Activated CD4-positive, alpha-beta memory T cell treated with anti-CD3 and anti-CD28 coated beads for 36 hours (primary cell): ENCODE results near the gene FLT4. TPM values are rescaled to one million over a fixed set of nuclear protein-coding genes. Genes with fewer than 3 reads are reported as not detected.
"Not testable (repeated sequence)": the region's sequence is repeated elsewhere in the genome, so short reads cannot be mapped to it uniquely, and the experiment has no call there.

Experiments
- CTCF ChIA-PET: fragments of 350-600 bp; sonication (Branson Sonifier 250); formaldehyde crosslinking; loops from one replicate; lab custom pipeline; 2021; ENCODE audit warnings: antibody characterized with exemption, inconsistent platforms; lab: Charles Lee
- POLR2A ChIA-PET: fragments of 350-600 bp; sonication (Branson Sonifier 250); formaldehyde crosslinking; loops from one replicate; lab custom pipeline; 2021; ENCODE audit warnings: antibody characterized with exemption; lab: Charles Lee
- DNase-seq: peaks from one replicate; pipeline ENCODE4 v3.0.0-alpha.2; 2020
- H3K27ac Mint-ChIP-seq: one replicate; pipeline ENCODE4 v1.8.0; 2021; ENCODE audit warnings: mixed read lengths
- H3K27me3 Mint-ChIP-seq: one replicate; pipeline ENCODE4 v1.8.0; 2021; ENCODE audit warnings: mixed read lengths
- H3K36me3 Mint-ChIP-seq: one replicate; pipeline ENCODE4 v1.8.0; 2021; ENCODE audit warnings: mixed read lengths
- H3K4me1 Mint-ChIP-seq: one replicate; pipeline ENCODE4 v1.8.0; 2021; ENCODE audit warnings: low read depth, mixed read lengths
- H3K4me3 Mint-ChIP-seq: one replicate; pipeline ENCODE4 v1.8.0; 2021; ENCODE audit warnings: mild to moderate bottlenecking, mixed read lengths
- H3K9me3 Mint-ChIP-seq: one replicate; pipeline ENCODE4 v1.8.0; 2021; ENCODE audit warnings: mixed read lengths
- intact Hi-C: fragments of 100-400 bp; cut with micrococcal nuclease; formaldehyde crosslinking; loops from one replicate; pipeline ENCODE4 v1.15.1; 2023
- total RNA-seq, 2 experiments: library from RNA; stranded (reverse); gene quantifications; one replicate each; pipeline ENCODE4 v1.2.3, GENCODE V29; 2021

FLT4 gene
- 1 to 10 TPM; 1.4 to 2.0 TPM for total RNA-seq

DNA sequence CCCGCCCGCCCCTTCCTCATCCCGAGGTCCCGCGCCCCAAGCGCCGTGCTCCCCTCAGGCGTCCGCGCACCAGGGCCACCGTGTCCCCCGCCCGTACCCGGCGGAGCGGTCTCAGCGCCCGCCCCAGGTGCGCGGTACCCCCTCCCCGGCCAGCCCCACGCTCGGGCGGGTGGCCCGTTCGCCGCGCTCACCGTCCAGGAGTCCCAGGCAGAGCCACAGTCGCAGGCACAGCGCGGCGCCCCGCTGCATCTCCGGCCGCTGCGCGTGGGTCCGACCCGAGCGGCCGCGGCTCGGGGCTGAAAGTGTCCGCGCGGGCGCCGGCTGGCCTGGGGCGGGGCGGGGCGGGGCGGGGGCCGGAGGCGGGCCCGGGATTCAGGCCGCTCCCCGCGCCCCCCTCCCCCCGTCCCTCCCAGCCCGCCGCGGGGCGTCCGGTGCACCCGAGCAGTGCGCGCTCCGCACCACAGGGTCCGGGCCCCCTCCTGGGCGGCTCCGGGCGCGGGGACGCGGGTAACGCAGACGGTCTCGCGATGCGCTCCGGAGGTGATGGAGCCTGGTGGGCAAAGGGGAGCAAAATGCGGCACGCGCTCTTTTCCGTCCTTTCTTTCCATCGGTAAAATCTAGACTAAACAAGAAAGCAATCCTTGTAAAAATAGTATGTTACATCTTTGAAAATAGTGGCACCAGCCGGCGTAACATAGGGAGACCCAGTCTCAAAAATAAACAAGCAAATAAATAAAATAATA lies at the start of gene FLT4:
TSS of gene FLT4 (minus strand) at position 304 of the 743 bp plus-strand sequence. CDS start at position 249, 55 bp downstream.
- no peak within 1 kb of the TSS for H3K27ac Mint-ChIP-seq
- POLR2A ChIA-PET: no interaction called here
- no peaks in the 10 kb centered on the region for H3K36me3 Mint-ChIP-seq

DNA sequence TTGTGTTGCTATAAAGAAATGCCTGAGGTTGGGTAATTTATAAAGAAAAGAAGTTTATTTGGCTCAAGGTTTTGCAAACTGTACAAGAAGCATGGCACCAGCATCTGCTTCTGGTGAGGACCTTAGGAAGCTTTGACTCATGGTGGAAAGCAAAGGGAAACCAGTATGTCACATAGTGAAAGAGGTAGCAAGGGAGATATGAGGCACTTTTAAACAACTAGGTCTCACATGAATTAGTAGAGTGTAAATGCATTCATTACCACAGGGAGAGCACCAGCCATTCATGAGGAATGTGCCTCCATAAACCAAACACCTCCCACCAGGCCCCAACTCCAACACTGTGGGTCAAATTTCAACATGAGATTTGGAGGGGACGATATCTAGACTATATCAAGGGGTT lies 49.6 kb upstream of the FLT4 start:
- POLR2A ChIA-PET: no interaction called here
- DNase-seq: no peak
- Mint-ChIP-seq H3K27me3 (peaks cover 5% of the 10 kb centered on the region), H3K9me3 (peaks cover 3% of the 10 kb centered on the region), H3K36me3 (no peaks in the 10 kb centered on the region), H3K27ac (no peak overlapping the region), H3K4me3 (no peak overlapping the region), H3K4me1 (peaks cover 4% of the 10 kb centered on the region)
- intact Hi-C loops: no loop called here
- CTCF ChIA-PET: no interaction called here

More for the DNA sequence above, at the start of gene FLT4:
- peaks cover 36% of the 10 kb centered on the region for H3K27me3 Mint-ChIP-seq
- CTCF ChIA-PET: no interaction called here
- H3K4me3 Mint-ChIP-seq: peak within 1 kb of the TSS; percentile 69
- H3K9me3 Mint-ChIP-seq: no peaks in the 10 kb centered on the region
- DNase-seq: no peak
- H3K4me1 Mint-ChIP-seq: peaks cover 11% of the 10 kb centered on the region
- intact Hi-C loops: no loop called here

DNA sequence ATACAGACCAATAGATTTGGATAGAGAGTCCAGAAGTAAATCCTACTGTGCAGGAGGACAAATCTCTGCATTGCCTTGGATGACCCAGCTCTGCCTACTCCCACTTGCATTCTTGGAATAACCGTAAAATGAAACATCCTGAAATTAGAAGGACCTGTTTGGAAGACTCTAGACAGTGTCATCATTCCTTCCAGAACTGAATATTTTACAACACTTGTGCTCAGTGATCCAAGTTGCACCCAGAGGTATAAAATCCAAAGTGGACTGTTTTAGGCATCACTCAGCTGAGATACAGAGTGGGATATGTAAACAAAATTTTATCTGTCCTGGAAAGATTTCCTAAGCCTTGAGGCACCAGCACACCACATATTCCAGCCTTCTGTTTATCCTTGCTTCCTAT lies 46.7 kb upstream of the FLT4 start:
- no peak overlapping the region for H3K27ac Mint-ChIP-seq
- no peaks in the 10 kb centered on the region for H3K36me3 Mint-ChIP-seq
- intact Hi-C loops: no loop called here
- peaks cover 9% of the 10 kb centered on the region for H3K27me3 Mint-ChIP-seq
- H3K4me3 Mint-ChIP-seq: no peak overlapping the region
- H3K9me3 Mint-ChIP-seq: peaks cover 3% of the 10 kb centered on the region
- H3K4me1 Mint-ChIP-seq: peaks cover 9% of the 10 kb centered on the region
- ChIA-PET POLR2A (no interaction called here), CTCF (no interaction called here)
- DNase-seq: no peak

DNA sequence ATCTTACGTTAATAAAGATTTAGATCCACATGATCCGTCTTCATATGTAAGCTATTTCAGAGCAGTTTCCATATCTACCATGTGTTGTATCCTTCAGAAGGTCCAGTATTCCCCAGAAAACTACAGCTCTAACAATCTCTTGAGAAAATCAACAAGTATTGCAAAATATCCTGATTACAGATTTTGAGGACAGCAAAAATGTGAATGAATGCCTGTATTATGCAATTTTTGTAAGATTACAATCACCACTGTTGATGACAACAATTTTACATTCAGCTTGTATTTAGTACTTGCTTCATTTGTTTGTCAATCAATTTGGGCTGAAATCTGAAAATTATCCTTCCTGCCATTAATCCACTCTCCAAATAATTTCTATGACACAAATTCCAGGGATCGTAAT lies 43.0 kb upstream of the FLT4 start:
- POLR2A ChIA-PET: no interaction called here
- peaks cover 28% of the 10 kb centered on the region for H3K4me1 Mint-ChIP-seq
- no peak overlapping the region for H3K4me3 Mint-ChIP-seq
- no peak overlapping the region for H3K27ac Mint-ChIP-seq
- H3K27me3 Mint-ChIP-seq: peaks cover 7% of the 10 kb centered on the region
- no peaks in the 10 kb centered on the region for H3K9me3 Mint-ChIP-seq
- no peaks in the 10 kb centered on the region for H3K36me3 Mint-ChIP-seq
- CTCF ChIA-PET: no interaction called here
- no peak for DNase-seq
- intact Hi-C loops: no loop called here

DNA sequence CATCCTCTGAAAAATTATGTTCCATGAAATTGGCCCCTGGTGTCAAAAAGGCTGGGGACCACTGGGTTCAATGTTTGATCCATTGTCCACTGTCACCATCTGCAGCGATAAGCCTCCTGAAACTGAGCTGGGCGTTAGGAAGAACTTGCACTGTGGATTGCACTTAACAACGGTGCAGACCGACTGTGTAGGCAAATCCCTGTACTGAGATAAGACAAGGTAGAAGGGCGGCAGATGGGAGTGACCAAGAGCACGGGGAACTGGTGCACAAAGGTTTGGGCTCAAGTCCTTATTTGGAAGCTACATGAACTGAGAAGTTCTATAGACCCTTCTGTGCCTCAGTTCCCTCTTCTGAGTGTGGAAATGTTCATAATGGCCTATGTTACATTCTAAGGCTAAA lies 41.6 kb upstream of the FLT4 start:
- Mint-ChIP-seq H3K4me1 (peaks cover 28% of the 10 kb centered on the region), H3K27me3 (peaks cover 7% of the 10 kb centered on the region), H3K36me3 (no peaks in the 10 kb centered on the region), H3K27ac (no peak overlapping the region), H3K9me3 (no peaks in the 10 kb centered on the region), H3K4me3 (no peak overlapping the region)
- intact Hi-C loops: no loop called here
- ChIA-PET CTCF (interaction anchor here (1.0 kb wide), 1 partner anchor 21 kb away, joined by 3 read pairs; no protein-coding TSS in a partner anchor), POLR2A (no interaction called here)
- no peak for DNase-seq

DNA sequence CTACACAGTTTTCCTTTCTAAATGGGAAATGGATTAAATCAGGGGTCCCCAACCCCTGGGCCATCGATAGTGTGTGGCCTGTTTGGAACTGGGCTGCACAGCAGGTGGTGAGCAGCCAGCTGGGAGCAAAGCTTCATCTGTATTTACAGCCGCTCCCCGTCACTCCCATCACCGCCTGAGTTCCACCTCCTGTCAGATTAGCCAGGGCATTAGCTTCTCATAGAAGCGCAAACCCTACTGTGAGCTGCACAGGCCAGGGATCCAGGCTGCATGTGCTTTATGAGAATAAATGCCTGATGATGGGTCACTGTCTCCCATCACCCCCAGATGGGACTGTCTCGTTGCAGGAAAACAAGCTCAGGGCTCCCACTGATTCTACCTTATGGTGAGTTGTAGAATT lies 41.2 kb upstream of the FLT4 start:
- intact Hi-C loops: no loop called here
- no peak overlapping the region for H3K4me3 Mint-ChIP-seq
- DNase-seq: no peak
- H3K36me3 Mint-ChIP-seq: no peaks in the 10 kb centered on the region
- H3K9me3 Mint-ChIP-seq: no peaks in the 10 kb centered on the region
- H3K4me1 Mint-ChIP-seq: peaks cover 28% of the 10 kb centered on the region
- CTCF ChIA-PET: no interaction called here
- H3K27me3 Mint-ChIP-seq: peaks cover 7% of the 10 kb centered on the region
- no peak overlapping the region for H3K27ac Mint-ChIP-seq
- POLR2A ChIA-PET: no interaction called here

DNA sequence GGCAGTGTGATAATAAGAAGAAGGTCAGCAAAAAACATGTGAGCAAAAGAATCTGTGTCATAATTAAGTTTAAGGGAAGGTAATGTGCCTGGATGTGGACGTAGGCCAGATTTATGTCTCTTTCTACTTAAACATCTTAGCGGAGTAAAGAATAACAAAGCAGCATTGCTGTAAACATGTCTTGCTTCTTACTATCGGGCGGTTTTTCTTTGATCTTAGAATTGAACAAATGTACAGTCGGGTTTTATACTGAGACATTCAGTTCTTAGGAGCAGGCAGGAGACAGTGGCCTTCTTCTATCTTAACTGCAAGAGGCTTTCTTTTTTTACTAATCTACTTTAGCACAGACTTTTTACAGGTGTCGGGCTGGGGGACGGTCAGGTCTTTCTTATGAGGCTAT lies 40.4 kb upstream of the FLT4 start:
- H3K9me3 Mint-ChIP-seq: no peaks in the 10 kb centered on the region
- DNase-seq: no peak
- CTCF ChIA-PET: no interaction called here
- POLR2A ChIA-PET: no interaction called here
- intact Hi-C loops: loop anchor here (2.0 kb wide), 1 partner anchor 19 kb away; no protein-coding TSS in a partner anchor
- peaks cover 31% of the 10 kb centered on the region for H3K4me1 Mint-ChIP-seq
- H3K27ac Mint-ChIP-seq: peak overlapping the region; percentile 61
- no peaks in the 10 kb centered on the region for H3K36me3 Mint-ChIP-seq
- H3K27me3 Mint-ChIP-seq: peaks cover 10% of the 10 kb centered on the region
- peak overlapping the region; percentile 30 for H3K4me3 Mint-ChIP-seq

DNA sequence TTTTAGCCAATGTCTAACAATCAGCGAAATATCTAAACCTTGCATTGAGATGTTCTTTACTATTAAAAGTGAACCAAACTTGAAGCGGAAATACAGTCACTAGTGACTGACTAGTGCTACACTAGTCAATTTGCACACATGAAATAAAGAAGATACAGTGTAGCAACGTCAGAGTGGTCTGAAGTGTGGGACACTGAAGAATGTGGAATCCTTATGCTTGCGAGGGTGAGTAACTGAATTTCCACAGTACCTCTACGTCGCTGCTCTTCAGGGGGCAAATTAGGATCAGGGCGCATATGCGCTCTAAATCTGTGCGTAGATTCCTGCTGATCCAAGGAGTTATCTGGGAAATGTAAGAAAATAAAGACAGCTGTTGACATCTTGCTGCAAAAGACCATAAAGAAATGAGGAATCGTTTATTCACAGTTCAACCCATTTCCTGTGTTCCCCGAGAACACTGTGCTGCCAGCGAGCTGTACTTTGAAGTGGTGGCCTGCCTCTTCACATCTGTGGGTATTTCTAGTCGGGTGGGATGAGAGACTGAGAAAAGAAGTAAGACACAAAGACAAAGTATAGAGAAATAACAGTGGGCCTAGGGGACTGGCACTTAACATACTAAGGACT lies 39.8 kb upstream of the FLT4 start:
- Mint-ChIP-seq H3K27ac (peak overlapping the region; percentile 61), H3K4me1 (peaks cover 33% of the 10 kb centered on the region), H3K36me3 (no peaks in the 10 kb centered on the region), H3K9me3 (no peaks in the 10 kb centered on the region), H3K4me3 (peak overlapping the region; percentile 30), H3K27me3 (peaks cover 9% of the 10 kb centered on the region)
- intact Hi-C loops: loop anchor here (2.0 kb wide), 1 partner anchor 18 kb away; no protein-coding TSS in a partner anchor
- ChIA-PET CTCF (no interaction called here), POLR2A (no interaction called here)
- DNase-seq: peak; percentile 58

DNA sequence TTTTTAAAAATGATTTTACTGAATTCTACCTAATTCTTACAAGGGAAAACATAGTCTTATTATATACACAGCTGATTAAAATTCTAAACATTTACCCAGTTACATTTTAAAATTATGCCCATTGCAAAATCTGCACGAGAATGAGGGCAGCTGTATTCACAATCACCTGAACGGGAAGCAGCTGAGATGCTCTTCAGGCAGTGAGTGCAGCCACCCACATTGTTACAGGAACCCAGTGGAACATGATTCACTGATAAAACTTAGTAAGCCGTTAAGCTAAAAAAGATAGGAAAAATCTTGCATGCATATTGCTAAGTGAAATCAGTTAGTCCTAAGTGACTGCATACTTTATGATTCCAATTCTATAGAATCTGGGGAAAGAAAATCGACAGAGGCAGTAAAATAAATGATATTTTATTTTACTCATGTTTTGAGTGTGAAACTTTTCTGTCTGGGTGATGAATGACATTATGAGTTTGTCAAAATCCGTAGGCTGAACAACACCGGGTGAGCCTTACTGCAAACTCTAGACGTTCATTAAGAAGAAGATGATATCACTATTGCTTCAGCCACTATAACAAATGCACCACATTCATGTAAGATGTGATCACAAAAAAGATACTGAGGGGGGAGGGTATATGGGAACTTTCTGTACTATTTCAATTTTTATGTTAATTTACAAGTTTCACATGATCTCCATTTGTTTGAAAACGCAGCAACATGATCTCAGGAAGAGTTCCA lies 39.1 kb upstream of the FLT4 start:
- intact Hi-C loops: loop anchor here (1.0 to 2.0 kb wide), 2 partner anchors 18 to 30 kb away; no protein-coding TSS in a partner anchor
- Mint-ChIP-seq H3K27ac (peak overlapping the region; percentile 61), H3K4me1 (peaks cover 39% of the 10 kb centered on the region), H3K27me3 (peaks cover 9% of the 10 kb centered on the region), H3K36me3 (no peaks in the 10 kb centered on the region), H3K9me3 (no peaks in the 10 kb centered on the region), H3K4me3 (peak overlapping the region; percentile 30)
- ChIA-PET CTCF (interaction anchor here (1.3 kb wide), 1 partner anchor 30 kb away, joined by 5 read pairs; no protein-coding TSS in a partner anchor), POLR2A (no interaction called here)
- peak; percentile 37 for DNase-seq

DNA sequence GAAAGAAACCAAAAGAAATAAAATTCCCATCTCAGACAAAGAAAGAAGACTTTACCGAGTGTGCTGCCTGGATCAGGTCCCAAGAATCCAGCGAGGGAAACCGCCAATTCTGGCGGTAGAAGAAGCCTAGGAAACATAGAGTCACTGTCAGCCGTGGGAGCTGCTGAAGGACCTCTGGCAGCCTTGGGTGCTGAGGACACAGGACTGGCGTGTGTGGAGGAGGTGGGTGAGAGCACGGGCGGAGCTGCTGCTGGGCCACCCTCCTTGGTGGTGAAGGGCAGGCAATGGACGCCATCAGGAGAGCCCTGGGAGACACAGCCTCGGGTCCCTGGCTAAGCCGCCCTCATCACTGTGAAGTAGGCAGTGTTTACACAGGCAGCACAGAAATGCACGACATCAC lies 37.4 kb upstream of the FLT4 start:
- CTCF ChIA-PET, H3K4me3 Mint-ChIP-seq, H3K27ac Mint-ChIP-seq, POLR2A ChIA-PET, H3K27me3 Mint-ChIP-seq, DNase-seq, intact Hi-C loops, H3K9me3 Mint-ChIP-seq, H3K36me3 Mint-ChIP-seq: not testable (repeated sequence)
- H3K4me1 Mint-ChIP-seq: peaks cover 47% of the 10 kb centered on the region

DNA sequence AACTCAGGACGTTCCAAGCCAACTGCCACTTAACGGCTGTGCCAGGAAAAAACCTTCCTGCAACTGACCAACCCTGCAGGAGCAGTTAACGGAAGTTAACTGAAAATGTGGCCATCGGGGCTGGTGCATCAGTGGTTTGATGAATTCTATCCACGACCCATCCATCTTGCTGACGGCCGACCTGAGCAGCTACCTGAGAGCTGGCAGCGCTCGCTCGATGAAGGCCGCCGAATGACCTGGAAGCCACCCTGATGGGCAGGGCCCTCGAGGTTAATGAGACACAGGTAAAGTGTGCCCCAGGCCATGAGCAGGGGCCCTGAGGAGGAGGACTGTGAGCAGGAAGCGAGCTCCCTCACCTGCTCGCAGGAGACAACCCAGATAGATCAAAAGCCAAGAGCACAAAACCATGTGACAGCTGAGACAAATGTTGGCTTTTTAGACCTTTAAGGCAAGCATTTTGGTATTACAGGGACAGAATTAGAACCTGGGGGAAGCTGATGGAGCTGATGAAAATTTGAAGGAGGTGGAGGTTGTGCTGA lies 35.3 kb upstream of the FLT4 start:
- POLR2A ChIA-PET: no interaction called here
- no peak overlapping the region for H3K27ac Mint-ChIP-seq
- H3K9me3 Mint-ChIP-seq: no peaks in the 10 kb centered on the region
- no peaks in the 10 kb centered on the region for H3K36me3 Mint-ChIP-seq
- peaks cover 3% of the 10 kb centered on the region for H3K27me3 Mint-ChIP-seq
- no peak for DNase-seq
- H3K4me3 Mint-ChIP-seq: no peak overlapping the region
- H3K4me1 Mint-ChIP-seq: peaks cover 33% of the 10 kb centered on the region
- intact Hi-C loops: no loop called here
- CTCF ChIA-PET: interaction anchor here (0.9 to 1.2 kb wide), 2 partner anchors 34 to 78 kb away, joined by 3 to 5 read pairs; no protein-coding TSS in a partner anchor
